ENCODE data around the gene MOK.
A peak's percentile ranks its signal among the peaks of the same experiment; 100 is the strongest.

Gene MOK

GRCh38 chr14:102236026-102236425 is 68.9 kb downstream of the MOK start:
- no peak overlapping the region for H3K4me3 ChIP-seq (ENCODE audit: low read depth, low read length)
- TF ChIP-seq, protein P1, sequence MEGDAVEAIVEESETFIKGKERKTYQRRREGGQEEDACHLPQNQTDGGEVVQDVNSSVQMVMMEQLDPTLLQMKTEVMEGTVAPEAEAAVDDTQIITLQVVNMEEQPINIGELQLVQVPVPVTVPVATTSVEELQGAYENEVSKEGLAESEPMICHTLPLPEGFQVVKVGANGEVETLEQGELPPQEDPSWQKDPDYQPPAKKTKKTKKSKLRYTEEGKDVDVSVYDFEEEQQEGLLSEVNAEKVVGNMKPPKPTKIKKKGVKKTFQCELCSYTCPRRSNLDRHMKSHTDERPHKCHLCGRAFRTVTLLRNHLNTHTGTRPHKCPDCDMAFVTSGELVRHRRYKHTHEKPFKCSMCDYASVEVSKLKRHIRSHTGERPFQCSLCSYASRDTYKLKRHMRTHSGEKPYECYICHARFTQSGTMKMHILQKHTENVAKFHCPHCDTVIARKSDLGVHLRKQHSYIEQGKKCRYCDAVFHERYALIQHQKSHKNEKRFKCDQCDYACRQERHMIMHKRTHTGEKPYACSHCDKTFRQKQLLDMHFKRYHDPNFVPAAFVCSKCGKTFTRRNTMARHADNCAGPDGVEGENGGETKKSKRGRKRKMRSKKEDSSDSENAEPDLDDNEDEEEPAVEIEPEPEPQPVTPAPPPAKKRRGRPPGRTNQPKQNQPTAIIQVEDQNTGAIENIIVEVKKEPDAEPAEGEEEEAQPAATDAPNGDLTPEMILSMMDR (IDR thresholded peaks at IDR 0.05; ENCODE audit: low read depth, low read length, missing control alignments): no peak

GRCh38 chr14:102235275-102235897 is 69.6 kb downstream of the MOK start:
- peak; percentile 33 for DNase-seq (ENCODE audit: low read depth)
- TF ChIP-seq, protein P1 (IDR thresholded peaks at IDR 0.05; ENCODE audit: low read depth, low read length, missing control alignments): peak; percentile 88

More at GRCh38 chr14:102236026-102236425, 68.9 kb downstream of the MOK start:
- DNase-seq (ENCODE audit: low read depth): no peak

DNA sequence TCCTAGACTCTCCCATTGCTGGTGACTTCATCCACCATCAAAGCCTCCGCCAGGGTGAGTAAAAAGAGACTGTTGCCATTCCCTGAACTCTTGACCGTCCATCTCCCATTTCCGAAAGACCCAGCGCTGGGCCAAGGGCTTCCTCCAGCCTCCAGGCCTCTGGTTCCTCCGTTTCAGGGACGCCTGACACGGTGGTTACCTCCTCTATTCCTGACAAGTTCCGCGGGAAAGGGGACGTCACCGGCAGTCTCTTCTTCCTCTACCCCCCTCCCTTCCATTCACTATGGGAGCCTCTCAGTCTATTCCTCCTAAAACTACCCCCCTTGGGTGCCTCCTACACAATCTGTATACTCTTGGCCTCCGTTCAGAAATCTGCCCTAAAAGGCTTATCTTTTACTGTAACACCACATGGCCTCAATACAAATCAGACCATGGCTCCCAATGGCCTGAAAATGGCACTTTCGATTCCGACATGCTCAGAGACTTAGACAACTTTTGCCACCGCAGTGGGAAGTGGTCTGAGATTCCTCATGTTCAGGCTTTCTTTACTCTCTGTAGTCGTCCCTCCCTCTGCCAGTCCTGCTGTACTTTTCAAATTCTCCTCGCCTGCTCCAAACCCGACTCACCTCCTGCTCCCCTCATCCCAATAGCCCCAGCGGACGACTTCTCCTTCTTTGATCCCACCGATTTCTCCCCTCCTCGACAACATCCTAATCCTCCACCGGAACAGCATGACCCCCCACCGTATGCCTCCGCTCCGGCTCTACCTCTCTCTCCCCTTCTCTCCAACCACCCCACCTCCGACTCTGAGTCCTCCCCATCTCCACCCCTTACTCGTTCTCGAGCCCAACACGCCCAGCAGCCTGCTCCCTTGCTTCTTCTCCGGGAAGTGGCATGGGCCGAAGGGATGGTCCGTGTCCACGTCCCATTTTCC is 70.4 kb downstream of the MOK start:
- TF ChIP-seq, protein P1 (IDR thresholded peaks at IDR 0.05; ENCODE audit: low read depth, low read length, missing control alignments): no peak
- no peak overlapping the region for H3K4me3 ChIP-seq (ENCODE audit: low read depth, low read length)
- no peak for DNase-seq (ENCODE audit: low read depth)

More at GRCh38 chr14:102235275-102235897, 69.6 kb downstream of the MOK start:
- no peak overlapping the region for H3K4me3 ChIP-seq (ENCODE audit: low read depth, low read length)

DNA sequence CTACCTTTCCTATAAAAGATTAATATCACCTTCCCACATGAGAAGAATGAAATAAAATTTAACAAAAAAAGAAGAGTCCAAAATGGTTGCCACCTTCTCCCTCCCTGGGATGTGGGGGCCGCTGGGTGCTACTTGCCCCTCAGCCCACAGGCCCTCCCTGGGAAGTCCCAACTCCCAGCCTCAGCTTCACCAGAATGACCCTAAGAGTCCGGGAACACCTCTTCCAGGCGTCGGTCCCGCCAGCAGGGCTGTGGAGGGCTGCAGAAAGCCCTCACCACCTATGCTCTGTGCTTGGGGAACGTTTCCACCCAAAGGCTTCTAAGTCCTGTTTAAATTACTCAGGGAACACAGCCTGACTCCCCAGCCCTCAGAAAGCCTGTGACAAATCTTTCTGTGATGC is 71.9 kb downstream of the MOK start:
- H3K4me3 ChIP-seq (ENCODE audit: low read depth, low read length): no peak overlapping the region
- TF ChIP-seq, protein P1 (IDR thresholded peaks at IDR 0.05; ENCODE audit: low read depth, low read length, missing control alignments): no peak
- no peak for DNase-seq (ENCODE audit: low read depth)

DNA sequence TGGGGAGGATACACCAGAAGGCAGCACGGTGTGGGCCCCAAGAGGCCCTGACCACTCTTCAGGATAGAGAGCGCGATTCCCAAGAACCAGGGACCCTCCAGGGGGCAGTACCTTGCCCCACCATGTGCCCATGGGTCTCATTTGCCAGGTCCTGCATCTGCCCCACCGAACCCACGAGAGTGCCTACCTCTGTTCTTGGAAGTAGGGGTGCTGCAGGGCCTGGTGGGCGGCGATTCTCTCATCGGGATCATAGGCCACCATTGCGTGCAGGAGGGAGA is 72.7 kb downstream of the MOK start:
- H3K4me3 ChIP-seq (ENCODE audit: low read depth, low read length): no peak overlapping the region
- DNase-seq (ENCODE audit: low read depth): no peak
- TF ChIP-seq, protein P1 (IDR thresholded peaks at IDR 0.05; ENCODE audit: low read depth, low read length, missing control alignments): no peak

DNA sequence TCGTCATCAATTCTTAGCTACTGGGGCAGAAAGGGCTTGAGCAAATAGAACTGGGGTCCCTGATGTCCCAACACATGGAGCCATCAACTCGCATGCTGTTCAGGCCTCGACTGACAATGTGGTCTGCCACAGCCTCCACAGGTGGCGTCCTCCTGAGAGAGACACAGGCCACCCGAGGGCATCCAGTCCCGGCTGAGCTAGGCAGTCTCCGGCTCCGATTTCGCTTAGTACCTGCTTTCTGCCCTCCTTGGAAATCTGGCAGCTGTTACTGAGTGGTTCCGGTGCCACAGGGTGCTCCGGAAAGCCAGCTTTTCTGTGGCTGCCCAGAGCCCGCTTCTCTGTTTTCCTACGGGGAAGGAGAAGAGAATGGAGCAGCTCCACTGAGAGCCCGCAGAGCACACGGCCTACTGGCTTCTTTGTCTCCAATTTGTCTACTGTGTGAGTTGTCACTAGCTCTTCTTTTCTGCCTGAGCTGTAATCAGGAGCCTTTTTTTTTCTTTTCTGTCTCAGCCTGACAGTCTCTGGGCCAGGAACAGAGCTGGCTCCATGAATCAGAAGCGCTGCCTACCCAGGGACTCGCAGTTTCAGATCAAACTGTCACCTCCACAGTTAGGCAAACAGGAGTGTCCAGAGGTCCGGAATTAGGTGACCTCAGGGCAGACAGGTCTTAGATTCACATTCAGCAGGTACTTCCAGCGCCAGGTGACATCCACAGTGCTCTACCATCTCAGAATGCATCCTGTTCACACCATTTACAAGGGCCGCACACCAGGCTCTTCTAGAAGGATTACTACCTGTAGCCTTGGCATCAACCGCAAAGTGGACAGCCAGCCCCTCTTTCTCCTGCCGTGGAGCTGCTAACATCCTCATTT is 73.3 kb downstream of the MOK start:
- TF ChIP-seq, protein P1 (IDR thresholded peaks at IDR 0.05; ENCODE audit: low read depth, low read length, missing control alignments): no peak
- no peak for DNase-seq (ENCODE audit: low read depth)
- H3K4me3 ChIP-seq (ENCODE audit: low read depth, low read length): no peak overlapping the region
